ACC112 (cell line): ENCODE measurements around the gene DHX34.

ENCODE experiments used
- H2AFZ ChIP-seq: fragments of 200-600 bp; sonication (generic); one replicate; pipeline ENCODE4 v1.6.0; 2017; ENCODE audit warnings: antibody characterized with exemption, low read length; ENCODE audit not compliant: unreplicated experiment
- H3K27ac ChIP-seq: fragments of 200-600 bp; sonication (generic); 2 replicates; pipeline ENCODE4 v1.5.1; 2014; ENCODE audit warnings: low read depth, mild to moderate bottlenecking, antibody characterized with exemption, low read length, moderate library complexity
- H3K27me3 ChIP-seq: fragments of 200-600 bp; sonication (generic); 2 replicates; pipeline ENCODE4 v1.6.1; 2014; ENCODE audit warnings: mild to moderate bottlenecking, antibody characterized with exemption, low read length, moderate library complexity, mixed read lengths; ENCODE audit not compliant: insufficient read depth
- H3K36me3 ChIP-seq: fragments of 200-600 bp; sonication (generic); 2 replicates; pipeline ENCODE4 v1.6.1; 2016; ENCODE audit warnings: mild to moderate bottlenecking, antibody characterized with exemption, low read length, moderate library complexity, mixed read lengths; ENCODE audit not compliant: insufficient read depth
- H3K4me1 ChIP-seq: fragments of 200-600 bp; sonication (generic); one replicate; pipeline ENCODE4 v1.6.1; 2016; ENCODE audit warnings: low read length, mixed read lengths; ENCODE audit not compliant: insufficient read depth, unreplicated experiment, control insufficient read depth
- H3K4me3 ChIP-seq: fragments of 200-600 bp; sonication (generic); 2 replicates; pipeline ENCODE4 v1.5.1; 2014; ENCODE audit warnings: mild to moderate bottlenecking, low read depth, low read length
- H3K79me2 ChIP-seq: fragments of 200-600 bp; sonication (generic); one replicate; pipeline ENCODE4 v1.6.0; 2016; ENCODE audit warnings: low read length; ENCODE audit not compliant: control insufficient read depth, unreplicated experiment, insufficient read depth

Gene DHX34

GRCh38 chr19:47417746-47418691 is 68.9 kb downstream of the DHX34 start:
- Histone ChIP-seq H3K4me1 (no peaks in the 10 kb centered on the region), H3K27me3 (peaks cover 30% of the 10 kb centered on the region), H3K79me2 (peaks cover 3% of the 10 kb centered on the region), H3K4me3 (peak overlapping the region; percentile 78), H2AFZ (no peak overlapping the region), H3K27ac (no peak overlapping the region), H3K36me3 (no peaks in the 10 kb centered on the region)

GRCh38 chr19:47418692-47419029 is 69.5 kb downstream of the DHX34 start:
- H2AFZ ChIP-seq, result no peak overlapping the region
- no peaks in the 10 kb centered on the region for H3K36me3 ChIP-seq
- H3K27me3 ChIP-seq, result peaks cover 37% of the 10 kb centered on the region
- H3K4me3 ChIP-seq, result peak overlapping the region; percentile 78
- H3K4me1 ChIP-seq, result no peaks in the 10 kb centered on the region
- no peak overlapping the region for H3K27ac ChIP-seq
- H3K79me2 ChIP-seq, result peaks cover 3% of the 10 kb centered on the region

- Histone ChIP-seq H2AFZ (no peak within 1 kb of the TSS), H3K27ac (no peak within 1 kb of the TSS), H3K4me3 (peak within 1 kb of the TSS; percentile 78), H3K36me3 (no peaks in the 10 kb centered on the region), H3K4me1 (no peaks in the 10 kb centered on the region), H3K27me3 (peaks cover 40% of the 10 kb centered on the region), H3K79me2 (peaks cover 3% of the 10 kb centered on the region)
Measured at GRCh38 chr19:47419030-47419783, 70.1 kb downstream of the DHX34 start, which contains the start of gene MEIS3. Gene MEIS3 (minus strand): TSS chr19:47419527. CDS start chr19:47419081, 446 bp downstream.

- H3K4me3 ChIP-seq, result no peak overlapping the region
- H3K27me3 ChIP-seq, result peaks cover 40% of the 10 kb centered on the region
- no peaks in the 10 kb centered on the region for H3K4me1 ChIP-seq
Measured at GRCh38 chr19:47419789-47420188, 70.7 kb downstream of the DHX34 start.

GRCh38 chr19:47421244-47421786 is 72.2 kb downstream of the DHX34 start:
- no peak overlapping the region for H2AFZ ChIP-seq
- peaks cover 40% of the 10 kb centered on the region for H3K27me3 ChIP-seq
- H3K4me1 ChIP-seq, result no peaks in the 10 kb centered on the region
- peaks cover 3% of the 10 kb centered on the region for H3K79me2 ChIP-seq
- no peak overlapping the region for H3K27ac ChIP-seq
- no peak overlapping the region for H3K4me3 ChIP-seq
- H3K36me3 ChIP-seq, result no peaks in the 10 kb centered on the region

More at GRCh38 chr19:47419789-47420188, 70.7 kb downstream of the DHX34 start:
- Histone ChIP-seq H3K27ac (no peak overlapping the region), H3K36me3 (no peaks in the 10 kb centered on the region), H2AFZ (no peak overlapping the region), H3K79me2 (peaks cover 3% of the 10 kb centered on the region)

- Histone ChIP-seq H3K27me3 (peaks cover 40% of the 10 kb centered on the region), H3K36me3 (no peaks in the 10 kb centered on the region), H3K4me3 (peak overlapping the region; percentile 3; the same call in 1 of the 2 replicates), H2AFZ (no peak overlapping the region), H3K79me2 (peaks cover 3% of the 10 kb centered on the region), H3K27ac (no peak overlapping the region), H3K4me1 (no peaks in the 10 kb centered on the region)
Measured at GRCh38 chr19:47421844-47422395, 72.8 kb downstream of the DHX34 start.

- Histone ChIP-seq H2AFZ (no peak overlapping the region), H3K36me3 (no peaks in the 10 kb centered on the region), H3K27me3 (peaks cover 40% of the 10 kb centered on the region), H3K27ac (no peak overlapping the region), H3K79me2 (peaks cover under 1% of the 10 kb centered on the region), H3K4me3 (peak overlapping the region; percentile 3; the same call in 1 of the 2 replicates), H3K4me1 (no peaks in the 10 kb centered on the region)
Measured at GRCh38 chr19:47422417-47423163, 73.5 kb downstream of the DHX34 start.

GRCh38 chr19:47423203-47423882 is 74.2 kb downstream of the DHX34 start:
- Histone ChIP-seq H3K36me3 (no peaks in the 10 kb centered on the region), H3K4me3 (no peak overlapping the region), H3K27ac (no peak overlapping the region), H3K79me2 (no peaks in the 10 kb centered on the region), H3K27me3 (peaks cover 40% of the 10 kb centered on the region), H3K4me1 (no peaks in the 10 kb centered on the region), H2AFZ (no peak overlapping the region)

GRCh38 chr19:47427241-47428176 is 78.4 kb downstream of the DHX34 start:
- Histone ChIP-seq H3K4me1 (peaks cover 6% of the 10 kb centered on the region), H3K27me3 (peaks cover 15% of the 10 kb centered on the region), H2AFZ (no peak overlapping the region), H3K79me2 (no peaks in the 10 kb centered on the region), H3K4me3 (peak overlapping the region; percentile 42), H3K36me3 (no peaks in the 10 kb centered on the region), H3K27ac (peak overlapping the region; percentile 17; the same call in 1 of the 2 replicates)
